HG03575 (cell line): Measurements from ENCODE around the gene PPP1R1A.
A peak's percentile ranks its signal among the peaks of the same experiment; 100 is the strongest.

ENCODE experiments used
- ATAC-seq: cut with Tn5 transposase; IDR thresholded peaks from one replicate; pipeline ENCODE4 v1.9.1; 2021; ENCODE audit not compliant: unreplicated experiment, insufficient number of reproducible peaks, low FRiP score; ENCODE audit errors: extremely low read depth

The PPP1R1A gene

GRCh38 chr12:54581412-54581811, 7.0 kb downstream of the PPP1R1A start:
- ATAC-seq, result no peak

- ATAC-seq, result peak; percentile 89
These were observed 8.6 kb downstream of the PPP1R1A start for GRCh38 chr12:54579696-54580333.

- no peak for ATAC-seq
These were observed 9.2 kb downstream of the PPP1R1A start for GRCh38 chr12:54579258-54579657.

- ATAC-seq, result no peak
These were observed 9.7 kb downstream of the PPP1R1A start for GRCh38 chr12:54578778-54579177.

GRCh38 chr12:54572881-54573280, 15.6 kb downstream of the PPP1R1A start:
- no peak for ATAC-seq

- ATAC-seq, result no peak
These were observed 17.0 kb downstream of the PPP1R1A start for GRCh38 chr12:54571193-54572188.

GRCh38 chr12:54569995-54570528, 18.4 kb downstream of the PPP1R1A start:
- ATAC-seq, result no peak

GRCh38 chr12:54569072-54569471, 19.4 kb downstream of the PPP1R1A start:
- no peak for ATAC-seq

GRCh38 chr12:54566792-54567191, 21.7 kb downstream of the PPP1R1A start:
- no peak for ATAC-seq

- ATAC-seq, result no peak
These were observed 22.4 kb downstream of the PPP1R1A start for GRCh38 chr12:54565986-54566544.

- no peak for ATAC-seq
These were observed 23.0 kb downstream of the PPP1R1A start for GRCh38 chr12:54565310-54565985.

GRCh38 chr12:54564768-54565167, 23.7 kb downstream of the PPP1R1A start:
- no peak for ATAC-seq

- no peak for ATAC-seq
These were observed 24.7 kb downstream of the PPP1R1A start for GRCh38 chr12:54563787-54564186.

GRCh38 chr12:54562750-54563356, 25.6 kb downstream of the PPP1R1A start:
- no peak for ATAC-seq

GRCh38 chr12:54561164-54561563, 27.3 kb downstream of the PPP1R1A start:
- no peak for ATAC-seq

- ATAC-seq, result peak; percentile 95
These were observed 28.0 kb downstream of the PPP1R1A start for GRCh38 chr12:54560374-54560858.

- ATAC-seq, result no peak
These were observed 29.7 kb downstream of the PPP1R1A start for GRCh38 chr12:54558759-54559158.

- ATAC-seq, result no peak
These were observed 30.1 kb downstream of the PPP1R1A start for GRCh38 chr12:54558311-54558710.
